Endothelial cell of umbilical vein (primary cell): Measurements from ENCODE around the gene CEP128. TPM values are rescaled to one million over a fixed set of nuclear protein-coding genes. Genes with fewer than 3 reads are reported as not detected.

ENCODE experiments used
- BruUV-seq: library from RNA; stranded (reverse); fragments of 400-500 nt; replicated peaks from 2 replicates; lab custom pipeline; 2021; lab: Mats Ljungman, UMichigan
- CTCF ChIA-PET: fragments of 300-600, 350-600 bp; sonication (Branson Sonifier 250); formaldehyde crosslinking; loops from one replicate; lab custom pipeline; 2021; ENCODE audit warnings: antibody characterized with exemption, inconsistent platforms; lab: Charles Lee
- POLR2A ChIA-PET: fragments of 300-600, 350-600 bp; sonication (Branson Sonifier 250); formaldehyde crosslinking; loops from one replicate; lab custom pipeline; 2021; ENCODE audit warnings: antibody characterized with exemption, inconsistent platforms; lab: Charles Lee
- DNase-seq: peaks from one replicate; pipeline ENCODE4 v3.0.0-alpha.2; 2011; ENCODE audit warnings: low read depth, low spot score
- FAIRE-seq: peaks from 2 replicates; lab custom pipeline; 2011; peaks lifted over from hg19 to GRCh38; lab: Jason Lieb, UNC
- H2AFZ ChIP-seq: 2 replicates; pipeline ENCODE4 v1.6.0; 2012; ENCODE audit warnings: low read depth, low read length, control low read depth, inconsistent platforms
- H3K27ac ChIP-seq: 2 replicates; pipeline ENCODE4 v1.5.1; 2011; ENCODE audit warnings: low read depth, mild to moderate bottlenecking, control low read depth, low read length, moderate library complexity; ENCODE audit not compliant: insufficient read depth
- H3K27me3 ChIP-seq, 2 experiments: 2 replicates each; pipeline versions ENCODE4 v1.6.0 to v1.6.1; 2011; ENCODE audit warnings: low read length in 2 of 2, mixed read lengths in 1 of 2; ENCODE audit not compliant: control insufficient read depth in 2 of 2, insufficient read depth in 2 of 2
- H3K36me3 ChIP-seq, 2 experiments: 2 replicates in 1 of 2; 3 replicates in 1 of 2; pipeline ENCODE4 v1.5.1; 2011; ENCODE audit warnings: low read length in 2 of 2, mild to moderate bottlenecking in 1 of 2, moderate library complexity in 1 of 2; ENCODE audit not compliant: control insufficient read depth in 2 of 2, insufficient read depth in 2 of 2; ENCODE audit errors: extremely low read depth in 1 of 2
- H3K4me1 ChIP-seq: 3 replicates; pipeline ENCODE4 v1.5.1; 2011; ENCODE audit warnings: mild to moderate bottlenecking, low read length; ENCODE audit not compliant: control insufficient read depth, insufficient read depth; ENCODE audit errors: extremely low read depth
- H3K4me2 ChIP-seq: 2 replicates; pipeline ENCODE4 v1.6.1; 2011; ENCODE audit warnings: low read length, control low read depth, mixed read lengths; ENCODE audit not compliant: insufficient read depth
- H3K4me3 ChIP-seq, 3 experiments: fragments of 200-600 bp in 1 of 3; sonication (generic), shearing (Covaris generic) in 1 of 3; replicated peaks in 1 of 3; 2 replicates each; pipeline ENCODE4 v1.5.1; 2011 to 2016; ENCODE audit warnings: control low read depth in 3 of 3, low read length in 3 of 3, mild to moderate bottlenecking in 2 of 3, inconsistent platforms in 1 of 3, low read depth in 1 of 3, moderate library complexity in 1 of 3; ENCODE audit not compliant: insufficient read depth in 1 of 3
- H3K79me2 ChIP-seq: 2 replicates; pipeline ENCODE4 v1.6.0; 2012; ENCODE audit warnings: low read length, inconsistent platforms; ENCODE audit not compliant: control insufficient read depth, insufficient read depth
- H3K9ac ChIP-seq: replicated peaks from 2 replicates; pipeline ENCODE3; 2011; ENCODE audit warnings: low read length, control low read depth; ENCODE audit not compliant: insufficient read depth; ENCODE audit errors: extremely low read depth
- H3K9me1 ChIP-seq: replicated peaks from 3 replicates; pipeline ENCODE4 v1.6.0; 2011; ENCODE audit warnings: mild to moderate bottlenecking, low read length; ENCODE audit not compliant: control insufficient read depth, insufficient read depth; ENCODE audit errors: extremely low read depth
- H3K9me3 ChIP-seq: replicated peaks from 2 replicates; pipeline ENCODE4 v1.5.1; 2012; ENCODE audit warnings: low read length, inconsistent platforms; ENCODE audit not compliant: control insufficient read depth, insufficient read depth
- H4K20me1 ChIP-seq: replicated peaks from 2 replicates; pipeline ENCODE3; 2011; ENCODE audit warnings: mild to moderate bottlenecking, low read length; ENCODE audit not compliant: control insufficient read depth, insufficient read depth; ENCODE audit errors: extremely low read depth
- CTCF ChIP-seq, 2 donors: IDR thresholded peaks; 1 replicate in 1 of 2; 2 replicates in 1 of 2; pipeline ENCODE4 v1.5.1; 2011; ENCODE audit warnings: low read length in 2 of 2, mild to moderate bottlenecking in 2 of 2, moderate library complexity in 2 of 2, control low read depth in 1 of 2, inconsistent platforms in 1 of 2, low read depth in 1 of 2; ENCODE audit not compliant: insufficient read depth in 1 of 2; ENCODE audit errors: extremely low read depth in 1 of 2
- EZH2 ChIP-seq: IDR thresholded peaks from 2 replicates; pipeline ENCODE4 v1.6.1; 2012; ENCODE audit warnings: borderline replicate concordance, low read depth, mild to moderate bottlenecking, moderate library complexity, low read length, inconsistent platforms; ENCODE audit not compliant: severe bottlenecking
- FOS ChIP-seq: IDR thresholded peaks from 2 replicates; pipeline ENCODE4 v1.6.1; 2011; ENCODE audit warnings: mild to moderate bottlenecking, low read length, moderate library complexity, borderline replicate concordance; ENCODE audit not compliant: insufficient read depth
- GATA2 ChIP-seq: IDR thresholded peaks from 2 replicates; pipeline ENCODE4 v1.7.0; 2011; ENCODE audit warnings: low read depth, mild to moderate bottlenecking, moderate library complexity, mixed read lengths, low read length; ENCODE audit not compliant: insufficient read length, insufficient read depth
- JUN ChIP-seq: IDR thresholded peaks from 2 replicates; pipeline ENCODE4 v1.6.1; 2011; ENCODE audit warnings: borderline replicate concordance, low read depth; ENCODE audit not compliant: insufficient read length, insufficient read depth
- MAX ChIP-seq: IDR thresholded peaks from 2 replicates; pipeline ENCODE4 v1.6.1; 2011; ENCODE audit not compliant: insufficient read depth, insufficient read length
- MYC ChIP-seq: IDR thresholded peaks from one replicate; pipeline ENCODE4 v1.6.1; 2011; ENCODE audit warnings: mild to moderate bottlenecking, low read depth, low read length
- POLR2A ChIP-seq: IDR thresholded peaks from 2 replicates; pipeline ENCODE4 v1.6.1; 2012; ENCODE audit warnings: low read depth, mild to moderate bottlenecking, control low read depth, low read length
- POLR2AphosphoS5 ChIP-seq: IDR thresholded peaks from 2 replicates; pipeline ENCODE4 v1.6.1; 2012; ENCODE audit warnings: low read depth, mild to moderate bottlenecking, control low read depth, low read length, moderate library complexity; ENCODE audit not compliant: insufficient read depth
- dilution Hi-C: fragments of 300-500 bp; cut with MboI; formaldehyde crosslinking; loops from one replicate; pipeline ENCODE4 v1.15.0; 2019; ENCODE audit warnings: low sequenced_read_pairs; ENCODE audit not compliant: extremely low pct_ligation_motif_present
- intact Hi-C: fragments of 100-400 bp; cut with micrococcal nuclease; formaldehyde crosslinking; loops from one replicate; pipeline ENCODE4 v1.10.0; 2022
- polyA plus RNA-seq, 4 experiments: library from polyadenylated mRNA; depleted of rRNA in 3 of 4; stranded (reverse) in 3 of 4; unstranded in 1 of 4; fragments of >200 nt; gene quantifications; 2 replicates each; pipeline versions ENCODE4 v1.2.1 to v1.2.3, GENCODE V29; 2011 to 2012; ENCODE audit warnings: missing spikeins in 1 of 4
- total RNA-seq: library from RNA; stranded (reverse); gene quantifications from 2 replicates; pipeline ENCODE4 v1.2.3, GENCODE V29; 2021

CEP128 gene
- total and polyA plus RNA-seq, 2 donors (not counting 3 experiments of a cell fraction or from before 2014, with no cell fraction given): 0.91 to 23.7 TPM

GRCh38 chr14:80645667-80646413, 295.7 kb downstream of the CEP128 start:
- no peaks in the 10 kb centered on the region for H3K79me2 ChIP-seq
- H3K4me1 ChIP-seq: peaks cover 17% of the 10 kb centered on the region
- no peak overlapping the region for H3K9ac ChIP-seq
- no peaks in the 10 kb centered on the region for H4K20me1 ChIP-seq
- FAIRE-seq (no peak), DNase-seq (no peak)
- peak overlapping the region; percentile 34 for H3K27ac ChIP-seq
- no peak overlapping the region for H3K4me2 ChIP-seq
- no peak overlapping the region for H2AFZ ChIP-seq
- H3K9me1 ChIP-seq: no peaks in the 10 kb centered on the region
- no peaks in the 10 kb centered on the region for H3K9me3 ChIP-seq
- TF ChIP-seq EZH2: no peak
- no peak for TF ChIP-seq FOS
- TF ChIP-seq JUN: no peak
- no peak for TF ChIP-seq GATA2
- no peak for TF ChIP-seq MYC
- no peak for TF ChIP-seq MAX
- no peak for TF ChIP-seq CTCF (IDR thresholded peaks at IDR 0.05; ENCODE audit: extremely low read depth in 1 of 2, insufficient read depth in 1 of 2, low read depth in 1 of 2, low read length in 2 of 2)
- no peak for TF ChIP-seq POLR2A
- no peak for TF ChIP-seq POLR2AphosphoS5
- dilution Hi-C loops (no loop called here), intact Hi-C loops (no loop called here)
- CTCF ChIA-PET: interaction anchor here (1.9 kb wide), 1 partner anchor 10 kb away, joined by 4 read pairs; no protein-coding TSS in a partner anchor
- no peaks in the 10 kb centered on the region for H3K36me3 ChIP-seq
- H3K4me3 ChIP-seq: no peak overlapping the region
- POLR2A ChIA-PET: no interaction called here
- no peaks in the 10 kb centered on the region for H3K27me3 ChIP-seq
- no TSS peak for BruUV-seq
